ENCODE data around the gene MGAT5B. TPM values are rescaled to one million over a fixed set of nuclear protein-coding genes. Genes with fewer than 3 reads are reported as not detected.

Gene MGAT5B
- total and polyA plus RNA-seq, 10 of the 15 experiments (the other 5 are each of a cell fraction or from before 2014, with no cell fraction given): 0.13 TPM; not detected in 9

GRCh38 chr17:76872221-76872873, 4.1 kb downstream of the MGAT5B start:
- H3K4me1 ChIP-seq (ENCODE audit: control insufficient read depth, insufficient read depth, low read length): no peaks in the 10 kb centered on the region; the same call in 1 of the 2 replicates
- TF ChIP-seq NRF1 (conservative IDR thresholded peaks at IDR 0.05; ENCODE audit: low read depth, low read length): no peak
- no peak for TF ChIP-seq RB1 (IDR thresholded peaks at IDR 0.05; ENCODE audit: borderline replicate concordance)
- TF ChIP-seq SMAD1 (IDR thresholded peaks at IDR 0.05; ENCODE audit: low read depth, partially characterized antibody): no peak
- no peak for TF ChIP-seq TCF12 (IDR thresholded peaks at IDR 0.05; ENCODE audit: low read depth, low read length)
- no peak for TF ChIP-seq BCL3 (IDR thresholded peaks at IDR 0.05; ENCODE audit: borderline replicate concordance, insufficient read depth, low read depth, low read length, poor library complexity, severe bottlenecking)
- TF ChIP-seq JUND (IDR thresholded peaks at IDR 0.05; ENCODE audit: low read depth, low read length): no peak
- no peak for TF ChIP-seq MYB (IDR thresholded peaks at IDR 0.05; ENCODE audit: borderline replicate concordance, low read depth, low read length)
- no peak for TF ChIP-seq SIN3A (IDR thresholded peaks at IDR 0.05; ENCODE audit: low read depth, low read length)
- no peak for TF ChIP-seq POLR2AphosphoS5 (IDR thresholded peaks at IDR 0.05; ENCODE audit: low read length)
- TF ChIP-seq WRNIP1 (IDR thresholded peaks at IDR 0.05; ENCODE audit: borderline replicate concordance, low read depth, low read length): no peak
- TF ChIP-seq SUPT20H (IDR thresholded peaks at IDR 0.05; ENCODE audit: borderline replicate concordance, control insufficient read depth, low read depth, low read length): no peak
- no peak for TF ChIP-seq EGR1 (IDR thresholded peaks at IDR 0.05; ENCODE audit: borderline replicate concordance in 1 of 2, low read depth in 2 of 2, low read length in 2 of 2)
- no peaks in the 10 kb centered on the region for H3K79me2 ChIP-seq (ENCODE audit: control insufficient read depth, insufficient read depth, low read length)
- peaks cover 0 to 5% of the 10 kb centered on the region in 2 experiments; a peak in 3 of 4 replicates for H3K27me3 ChIP-seq (replicated peaks in 1 of 2; ENCODE audit: control insufficient read depth in 2 of 2, insufficient read depth in 2 of 2, low read length in 1 of 2)
- H3K4me2 ChIP-seq (ENCODE audit: control insufficient read depth, insufficient read depth): no peak overlapping the region
- H2AFZ ChIP-seq (ENCODE audit: control insufficient read depth, low read depth, low read length): no peak overlapping the region
- no peak overlapping the region for H3K27ac ChIP-seq (ENCODE audit: control insufficient read depth, insufficient read depth)
- FAIRE-seq: no peak
- RAD21 ChIA-PET (ENCODE audit: unreplicated experiment): interaction anchor here (0.5 kb wide), 1 partner anchor 273 kb away, joined by 3 read pairs; no protein-coding TSS in a partner anchor
- peak; percentile 44; the same call in 1 of the 3 replicates for ATAC-seq
- no peak overlapping the region for H3K9ac ChIP-seq (ENCODE audit: control insufficient read depth, insufficient read depth, low read length)
- POLR2A ChIA-PET: no interaction called here
- in situ Hi-C loops (cut with MboI) (no loop called here), intact Hi-C loops (cut with micrococcal nuclease; ENCODE audit: unreplicated experiment) (no loop called here)
- DNase-seq (ENCODE audit: low read depth, low spot score): no peak
- SMC1A ChIA-PET (ENCODE audit: uncharacterized antibody, unreplicated experiment): no interaction called here
- H3K4me3 ChIP-seq: no peak overlapping the region
- H4K20me1 ChIP-seq (ENCODE audit: control insufficient read depth, insufficient read depth): no peaks in the 10 kb centered on the region
- CTCF ChIA-PET: interaction anchor here (3.7 kb wide), 1 partner anchor 184 kb away, joined by 16 read pairs; no protein-coding TSS in a partner anchor
- H3K9me3 ChIP-seq (replicated peaks; ENCODE audit: control insufficient read depth, insufficient read depth, low read length): peaks cover 5% of the 10 kb centered on the region; the same call in 1 of the 3 replicates
- H3K36me3 ChIP-seq (ENCODE audit: control insufficient read depth in 2 of 2, insufficient read depth in 2 of 2, low read length in 1 of 2): no peaks in the 10 kb centered on the region
- no TSS peak for BruUV-seq (replicated peaks)
- WGBS (ENCODE audit: insufficient coverage, insufficient replicate concordance, low lambda C conversion rate, missing lambda C conversion rate): 44% methylated on average over 14 of the region's 14 CpGs
